GM19023 (cell line): ENCODE measurements around the gene NDUFA9.

ENCODE experiments used
- ATAC-seq: cut with Tn5 transposase; IDR thresholded peaks from one replicate; pipeline ENCODE4 v1.9.1; 2021; ENCODE audit warnings: mild to moderate bottlenecking, moderate library complexity; ENCODE audit not compliant: unreplicated experiment

NDUFA9 gene

DNA sequence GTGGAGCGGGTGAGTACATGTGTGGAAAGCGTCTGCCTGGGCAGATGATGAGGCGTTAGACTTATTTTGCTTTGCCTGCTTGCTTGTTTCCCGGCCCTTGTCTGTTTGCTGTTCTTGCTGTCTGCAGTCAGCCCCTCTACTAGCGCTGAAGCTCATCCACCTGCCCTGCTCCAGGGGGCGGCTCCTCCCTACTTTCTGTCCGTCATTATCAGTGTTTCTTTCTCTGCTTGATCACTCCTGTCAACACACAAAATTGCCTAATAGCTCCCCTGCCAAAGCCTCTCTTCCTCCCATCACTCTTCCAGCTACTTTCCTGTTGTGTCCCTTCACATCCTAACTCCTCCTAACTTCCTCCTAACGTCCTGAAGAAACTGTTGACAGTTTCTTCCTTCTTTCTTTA is 36.4 kb downstream of the NDUFA9 start:
- no peak for ATAC-seq

DNA sequence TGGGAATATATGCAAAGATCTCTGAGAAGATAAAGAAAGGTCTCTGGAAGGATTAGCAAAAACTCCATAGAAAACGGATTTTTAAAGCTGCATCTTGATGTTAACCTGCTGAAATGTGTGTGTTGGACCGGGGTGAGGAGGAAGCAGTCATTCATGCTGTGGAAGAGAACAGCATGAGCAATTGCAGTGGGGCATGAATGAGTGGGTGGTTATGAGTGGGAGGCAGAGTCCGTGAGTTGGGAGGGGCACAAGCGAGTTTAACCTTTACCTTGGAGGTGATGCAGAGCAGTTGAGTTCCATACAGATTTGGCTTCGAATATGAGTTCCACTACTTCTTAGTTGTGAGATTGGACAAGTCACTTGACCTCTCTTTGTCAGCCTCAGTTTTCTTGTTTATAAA is 41.8 kb downstream of the NDUFA9 start:
- ATAC-seq: no peak
